Astrocyte (in vitro differentiated cells and primary cell): ENCODE data around the gene GPC3. TPM values are rescaled to one million over a fixed set of nuclear protein-coding genes. Genes with fewer than 3 reads are reported as not detected.

Experiments used
- DNase-seq: peaks from one replicate; pipeline ENCODE4 v3.0.0-alpha.2; 2010; ENCODE audit warnings: low read depth
- FAIRE-seq: peaks from 2 replicates; lab custom pipeline; 2011; peaks lifted over from hg19 to GRCh38; lab: Jason Lieb, UNC
- H2AFZ ChIP-seq: 2 replicates; pipeline ENCODE4 v1.6.0; 2012; ENCODE audit warnings: low read depth, low read length, inconsistent platforms
- H3K27ac ChIP-seq: 2 replicates; pipeline ENCODE4 v1.5.1; 2011; ENCODE audit warnings: low read depth, low read length, inconsistent platforms
- H3K27me3 ChIP-seq: 2 replicates; pipeline ENCODE4 v1.6.0; 2011; ENCODE audit warnings: low read length, inconsistent platforms; ENCODE audit not compliant: insufficient read depth
- H3K36me3 ChIP-seq: 2 replicates; pipeline ENCODE4 v1.5.1; 2011; ENCODE audit warnings: low read length, inconsistent platforms; ENCODE audit not compliant: insufficient read depth
- H3K4me1 ChIP-seq: 2 replicates; pipeline ENCODE4 v1.5.1; 2011; ENCODE audit warnings: low read length, inconsistent platforms; ENCODE audit not compliant: insufficient read depth
- H3K4me2 ChIP-seq: 2 replicates; pipeline ENCODE4 v1.6.0; 2012; ENCODE audit warnings: low read length, inconsistent platforms
- H3K4me3 ChIP-seq: 2 replicates; pipeline ENCODE4 v1.5.1; 2011; ENCODE audit warnings: low read depth, mild to moderate bottlenecking, low read length, inconsistent platforms; ENCODE audit not compliant: insufficient read depth
- H3K79me2 ChIP-seq: 2 replicates; pipeline ENCODE4 v1.6.0; 2012; ENCODE audit warnings: mild to moderate bottlenecking, low read length, inconsistent platforms; ENCODE audit not compliant: insufficient read depth
- H3K9ac ChIP-seq: 2 replicates; pipeline ENCODE4 v1.6.0; 2012; ENCODE audit warnings: mild to moderate bottlenecking, low read length, inconsistent platforms
- H3K9me3 ChIP-seq: 2 replicates; pipeline ENCODE4 v1.5.1; 2012; ENCODE audit warnings: low read depth, mild to moderate bottlenecking, low read length, inconsistent platforms; ENCODE audit not compliant: insufficient read depth
- H4K20me1 ChIP-seq: 2 replicates; pipeline ENCODE4 v1.6.0; 2012; ENCODE audit warnings: low read length, inconsistent platforms; ENCODE audit not compliant: insufficient read depth
- H3K27ac Mint-ChIP-seq: one replicate; pipeline ENCODE4 v1.8.0; 2021; ENCODE audit warnings: mild to moderate bottlenecking, mixed read lengths; ENCODE audit not compliant: unreplicated experiment
- H3K27me3 Mint-ChIP-seq: one replicate; pipeline ENCODE4 v1.8.0; 2021; ENCODE audit warnings: low read depth, mixed read lengths; ENCODE audit not compliant: unreplicated experiment
- H3K36me3 Mint-ChIP-seq: one replicate; pipeline ENCODE4 v1.8.0; 2021; ENCODE audit warnings: low read depth, mixed read lengths; ENCODE audit not compliant: unreplicated experiment
- H3K4me1 Mint-ChIP-seq: one replicate; pipeline ENCODE4 v1.8.0; 2021; ENCODE audit warnings: low read depth, mixed read lengths; ENCODE audit not compliant: unreplicated experiment
- H3K4me3 Mint-ChIP-seq: one replicate; pipeline ENCODE4 v1.8.0; 2021; ENCODE audit warnings: mild to moderate bottlenecking, moderate library complexity, mixed read lengths; ENCODE audit not compliant: unreplicated experiment
- H3K9me3 Mint-ChIP-seq: one replicate; pipeline ENCODE4 v1.8.0; 2021; ENCODE audit warnings: mild to moderate bottlenecking, mixed read lengths; ENCODE audit not compliant: unreplicated experiment
- CTCF ChIP-seq: IDR thresholded peaks from 2 replicates; pipeline ENCODE4 v1.5.1; 2011; ENCODE audit warnings: low read depth, mild to moderate bottlenecking, inconsistent platforms, low read length, moderate library complexity; ENCODE audit not compliant: insufficient read depth
- EZH2 ChIP-seq: IDR thresholded peaks from 2 replicates; pipeline ENCODE4 v1.6.1; 2012; ENCODE audit warnings: mild to moderate bottlenecking, low read length, inconsistent platforms; ENCODE audit not compliant: insufficient read depth
- total RNA-seq: library from RNA; stranded (reverse); gene quantifications from 2 replicates; pipeline ENCODE4 v1.2.1, GENCODE V29; 2021

Gene GPC3
- total RNA-seq, 1 donor from 2014 or later = 8.2 TPM

DNA sequence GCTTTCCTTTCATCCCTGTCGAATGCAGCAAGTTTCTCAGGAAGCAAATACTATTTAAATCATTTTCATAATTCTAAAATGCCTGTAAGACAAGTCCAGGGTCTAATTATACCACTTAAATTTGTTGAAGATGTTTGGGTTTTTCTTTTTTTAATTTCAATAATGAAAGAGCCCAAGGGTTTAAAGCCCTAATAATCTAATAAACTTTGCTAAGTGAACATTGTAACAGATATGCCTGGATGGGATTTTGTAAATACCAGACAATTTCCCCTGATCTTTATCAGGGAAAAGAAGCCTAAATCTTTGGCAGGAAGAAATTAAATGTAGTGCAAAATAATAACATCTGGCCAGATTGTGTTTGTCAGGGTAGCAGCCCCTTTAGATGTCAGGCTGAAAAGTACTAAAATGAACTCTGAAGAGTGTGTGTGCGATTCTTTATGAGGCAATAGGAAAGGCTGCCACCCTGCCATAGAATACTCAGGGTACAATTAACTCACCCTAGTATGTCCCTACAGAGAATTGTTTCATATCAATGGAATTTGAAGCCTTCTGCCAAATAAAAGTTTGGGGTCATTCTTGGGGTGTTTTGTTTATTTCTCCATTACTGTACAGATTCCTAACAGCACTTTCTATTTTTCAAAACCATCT, 45.6 kb downstream of the GPC3 start:
- no peaks in the 10 kb centered on the region for H3K79me2 ChIP-seq
- no peak overlapping the region for H2AFZ ChIP-seq
- no peak overlapping the region for H3K9ac ChIP-seq
- H3K36me3 Mint-ChIP-seq = no peaks in the 10 kb centered on the region
- no peaks in the 10 kb centered on the region for H3K9me3 Mint-ChIP-seq
- no peaks in the 10 kb centered on the region for H3K4me1 ChIP-seq
- no peak for TF ChIP-seq EZH2
- TF ChIP-seq CTCF = no peak
- peak; percentile 50 for FAIRE-seq
- H3K27me3 ChIP-seq = no peaks in the 10 kb centered on the region
- DNase-seq = no peak
- no peaks in the 10 kb centered on the region for H4K20me1 ChIP-seq
- no peak overlapping the region for H3K27ac Mint-ChIP-seq
- H3K4me3 ChIP-seq = no peak overlapping the region
- H3K27ac ChIP-seq = no peak overlapping the region
- no peaks in the 10 kb centered on the region for H3K9me3 ChIP-seq
- H3K36me3 ChIP-seq = no peaks in the 10 kb centered on the region
- no peak overlapping the region for H3K4me3 Mint-ChIP-seq
- H3K27me3 Mint-ChIP-seq = no peaks in the 10 kb centered on the region
- H3K4me2 ChIP-seq = no peak overlapping the region
- H3K4me1 Mint-ChIP-seq = peaks cover 3% of the 10 kb centered on the region

DNA sequence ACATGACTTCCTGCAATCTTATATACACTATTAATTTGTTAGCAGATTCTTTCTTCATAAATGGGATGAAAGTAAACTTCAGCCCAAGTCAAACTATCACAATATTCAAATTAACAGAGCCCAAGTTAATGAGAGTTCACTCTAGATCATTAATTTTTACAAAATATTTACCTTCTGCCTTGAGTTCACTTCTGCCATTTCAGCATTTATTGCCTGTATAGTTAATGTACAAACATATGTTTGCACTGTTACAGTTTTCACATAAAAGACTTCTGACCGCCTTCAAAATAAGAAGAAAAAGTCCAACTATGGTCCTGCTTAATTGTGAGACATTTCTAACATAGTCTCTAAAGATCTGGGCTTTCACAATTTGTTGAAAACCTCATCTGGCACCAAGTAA, 46.9 kb downstream of the GPC3 start:
- FAIRE-seq = peak; percentile 39
- Mint-ChIP-seq H3K36me3 (no peaks in the 10 kb centered on the region), H3K27ac (no peak overlapping the region), H3K4me3 (no peak overlapping the region), H3K27me3 (no peaks in the 10 kb centered on the region), H3K4me1 (peaks cover 3% of the 10 kb centered on the region), H3K9me3 (no peaks in the 10 kb centered on the region)
- no peak overlapping the region for H3K4me2 ChIP-seq
- no peak overlapping the region for H3K27ac ChIP-seq
- H2AFZ ChIP-seq = no peak overlapping the region
- no peaks in the 10 kb centered on the region for H4K20me1 ChIP-seq
- H3K79me2 ChIP-seq = no peaks in the 10 kb centered on the region
- no peaks in the 10 kb centered on the region for H3K27me3 ChIP-seq
- H3K36me3 ChIP-seq = no peaks in the 10 kb centered on the region
- no peaks in the 10 kb centered on the region for H3K9me3 ChIP-seq
- no peaks in the 10 kb centered on the region for H3K4me1 ChIP-seq
- no peak overlapping the region for H3K4me3 ChIP-seq
- TF ChIP-seq EZH2 (no peak), CTCF (no peak)
- no peak for DNase-seq
- H3K9ac ChIP-seq = no peak overlapping the region

DNA sequence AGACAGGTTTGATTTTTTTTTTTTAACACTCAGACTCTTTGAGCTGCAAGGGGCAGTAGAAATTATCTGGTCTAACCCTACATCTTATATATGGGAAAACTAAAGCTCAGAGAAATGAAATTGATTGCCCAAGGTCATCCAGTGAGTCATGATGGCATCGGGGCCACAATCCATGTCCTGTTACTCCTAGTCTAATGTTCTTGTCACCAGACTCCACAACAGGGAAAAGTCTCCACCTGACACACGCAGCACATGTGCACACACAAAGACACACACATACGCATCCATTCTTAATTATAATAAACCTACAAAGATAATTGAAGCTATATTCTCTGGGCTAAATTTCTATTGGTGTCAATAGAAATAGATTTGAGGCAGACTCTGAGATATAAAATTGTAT, 48.4 kb downstream of the GPC3 start:
- Histone ChIP-seq H3K9me3 (no peaks in the 10 kb centered on the region), H3K9ac (no peak overlapping the region), H2AFZ (no peak overlapping the region), H3K27me3 (no peaks in the 10 kb centered on the region), H3K79me2 (no peaks in the 10 kb centered on the region), H3K27ac (no peak overlapping the region), H3K36me3 (no peaks in the 10 kb centered on the region), H3K4me3 (no peak overlapping the region), H3K4me1 (no peaks in the 10 kb centered on the region), H4K20me1 (no peaks in the 10 kb centered on the region), H3K4me2 (no peak overlapping the region)
- Mint-ChIP-seq H3K27me3 (no peaks in the 10 kb centered on the region), H3K4me3 (no peak overlapping the region), H3K36me3 (no peaks in the 10 kb centered on the region), H3K27ac (no peak overlapping the region), H3K9me3 (no peaks in the 10 kb centered on the region), H3K4me1 (peaks cover 3% of the 10 kb centered on the region)
- DNase-seq = no peak
- no peak for TF ChIP-seq CTCF
- peak; percentile 55 for FAIRE-seq
